Amniotic epithelial cell (primary cell): ENCODE results near the gene SNX10.

Experiments
- DNase-seq: peaks from one replicate; pipeline ENCODE4 v3.0.0-alpha.2; 2010; ENCODE audit warnings: low read depth

Gene SNX10

GRCh38 chr7:26404189-26404996 is 112.7 kb downstream of the SNX10 start:
- DNase-seq, result no peak

- no peak for DNase-seq
Measured at GRCh38 chr7:26406433-26406832, 114.8 kb downstream of the SNX10 start.

GRCh38 chr7:26409661-26410547 is 118.2 kb downstream of the SNX10 start:
- no peak for DNase-seq

GRCh38 chr7:26413007-26413691 is 121.5 kb downstream of the SNX10 start:
- DNase-seq, result no peak

- no peak for DNase-seq
Measured at GRCh38 chr7:26416004-26416403, 124.3 kb downstream of the SNX10 start.

GRCh38 chr7:26417911-26418413 is 126.3 kb downstream of the SNX10 start:
- DNase-seq, result no peak

GRCh38 chr7:26419198-26419597 is 127.5 kb downstream of the SNX10 start:
- DNase-seq, result no peak

GRCh38 chr7:26420422-26421019 is 128.9 kb downstream of the SNX10 start:
- no peak for DNase-seq

GRCh38 chr7:26422761-26423160 is 131.1 kb downstream of the SNX10 start:
- DNase-seq, result no peak

- no peak for DNase-seq
Measured at GRCh38 chr7:26423436-26423835, 131.8 kb downstream of the SNX10 start.
